ENCODE results near the gene CATSPERD. TPM values are rescaled to one million over a fixed set of nuclear protein-coding genes. Genes with fewer than 3 reads are reported as not detected.

Gene CATSPERD
- total and polyA plus RNA-seq, 9 of the 15 experiments (the other 6 are each of a cell fraction or from before 2014, with no cell fraction given) = not detected

DNA sequence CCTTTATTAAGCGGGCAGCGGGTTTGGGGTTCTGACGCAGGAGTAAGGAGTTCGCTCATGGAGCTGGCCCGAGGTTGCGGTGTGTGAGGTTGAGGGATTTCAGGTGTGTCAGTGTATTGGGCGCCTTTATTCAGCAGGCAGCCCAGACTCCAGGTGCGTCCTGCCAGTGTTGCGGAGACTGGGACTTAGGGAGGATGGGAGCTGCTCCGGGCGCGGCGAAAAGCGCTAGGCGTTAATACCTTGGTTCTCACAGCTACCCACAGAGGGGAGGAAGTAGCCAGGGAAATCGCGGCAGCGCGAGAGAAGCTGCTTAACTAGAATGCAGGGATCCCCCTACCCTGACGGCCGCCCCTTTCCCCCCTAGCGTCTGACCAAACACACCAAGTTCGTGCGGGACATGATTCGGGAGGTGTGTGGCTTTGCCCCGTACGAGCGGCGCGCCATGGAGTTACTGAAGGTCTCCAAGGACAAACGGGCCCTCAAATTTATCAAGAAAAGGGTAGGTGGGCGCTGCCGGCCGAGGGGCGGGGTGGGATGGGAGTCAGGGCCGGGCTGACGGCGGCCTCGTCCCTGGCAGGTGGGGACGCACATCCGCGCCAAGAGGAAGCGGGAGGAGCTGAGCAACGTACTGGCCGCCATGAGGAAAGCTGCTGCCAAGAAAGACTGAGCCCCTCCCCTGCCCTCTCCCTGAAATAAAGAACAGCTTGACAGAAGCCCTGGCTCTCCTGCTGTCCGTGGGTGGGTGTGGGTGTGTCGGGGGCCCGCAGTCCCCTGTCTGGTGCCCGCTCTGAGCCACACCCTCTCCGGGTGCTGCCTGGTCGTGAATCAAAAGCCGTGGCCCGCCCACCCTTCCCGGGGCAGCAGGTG lies 29.2 kb upstream of the CATSPERD start:
- Histone ChIP-seq H3K36me3 (ENCODE audit: control insufficient read depth, insufficient read depth, low read length) (peaks cover 59% of the 10 kb centered on the region), H3K4me1 (replicated peaks in 1 of 2; ENCODE audit: control insufficient read depth in 2 of 2, insufficient read depth in 2 of 2, low read length in 2 of 2) (peaks cover 17 to 75% of the 10 kb centered on the region in 2 experiments), H3K4me3 (peak overlapping the region; percentile 100), H4K20me1 (replicated peaks; ENCODE audit: control insufficient read depth, insufficient read depth, low read length) (peaks cover 48% of the 10 kb centered on the region), H2AFZ (ENCODE audit: low read depth, low read length) (no peak overlapping the region), H3K79me2 (ENCODE audit: control insufficient read depth, insufficient read depth, low read length) (peaks cover 60% of the 10 kb centered on the region), H3K27me3 (ENCODE audit: control insufficient read depth in 2 of 2, insufficient read depth in 2 of 2, low read length in 2 of 2) (no peaks in the 10 kb centered on the region), H3K9me1 (ENCODE audit: control insufficient read depth, insufficient read depth, low read length) (peaks cover 17% of the 10 kb centered on the region), H3K9me3 (replicated peaks; ENCODE audit: control insufficient read depth, insufficient read depth, low read depth, low read length) (no peaks in the 10 kb centered on the region), H3K9ac (ENCODE audit: insufficient read depth in 1 of 2, low read depth in 2 of 2, low read length in 2 of 2) (peak overlapping the region; percentile 94 to 98), H3K4me2 (ENCODE audit: insufficient read depth, low read length) (peak overlapping the region; percentile 93), H3K27ac (ENCODE audit: extremely low read depth, low read depth, low read length) (peak overlapping the region; percentile 96)
- ATAC-seq (peak; percentile 8), DNase-seq (ENCODE audit: extremely low read depth in 1 of 4, low spot score in 3 of 4) (peak; percentile 62 to 68 (median 64)), FAIRE-seq (peak; percentile 11)
- WGBS (ENCODE audit: insufficient coverage, low coverage, missing lambda C conversion rate) = under 1% methylated on average over 51 of the region's 54 CpGs
- ChIA-PET POLR2A (interaction anchor here (0.5 to 3.0 kb wide), 18 partner anchors 9 to 900 kb away, joined by 3 to 31 read pairs (median 6); partner anchors contain the start of genes CATSPERD, DUS3L, LONP1 and MICOS13), CTCF (ENCODE audit: low intra/inter-chr PET ratio) (interaction anchor here (0.6 to 0.9 kb wide), 2 partner anchors 29 to 76 kb away, joined by 3 to 4 read pairs; partner anchors contain the start of genes CATSPERD and LONP1)
- intact Hi-C loops (cut with micrococcal nuclease) (loop anchor here (2.0 kb wide), 1 partner anchor 100 kb away; the partner anchor contains the start of gene DUS3L), in situ Hi-C loops (cut with MboI) (no loop called here)
- BruUV-seq (replicated peaks) = TSS peak; percentile 87
- TF ChIP-seq HNRNPK (IDR thresholded peaks at IDR 0.05; ENCODE audit: low read depth, low read length, poor library complexity, severe bottlenecking) (no peak), SUPT5H (IDR thresholded peaks at IDR 0.05) (peak; percentile 42), CTCFL (IDR thresholded peaks at IDR 0.05; ENCODE audit: borderline replicate concordance, insufficient read depth, low read depth, low read length, poor library complexity, severe bottlenecking) (no peak), ZNF354B (CRISPR knock-in tag; IDR thresholded peaks at IDR 0.05) (no peak), NONO (IDR thresholded peaks at IDR 0.05; ENCODE audit: low read depth in 2 of 2, low read length in 1 of 2) (0 out of 4 replicates have a peak, but pooled peaks of 1 of the 2 experiments have one; percentile 32), MAFF (IDR thresholded peaks at IDR 0.05; ENCODE audit: low read length) (no peak), CBFA2T3 (IDR thresholded peaks at IDR 0.05) (no peak), TCFL5 (CRISPR knock-in tag; conservative IDR thresholded peaks at IDR 0.05) (no peak), WHSC1 (IDR thresholded peaks at IDR 0.05; ENCODE audit: low read length) (no peak), HDGF (IDR thresholded peaks at IDR 0.05) (no peak), MXI1 (IDR thresholded peaks at IDR 0.05; ENCODE audit: low read depth, low read length) (0 out of 2 replicates have a peak, but pooled peaks have one; percentile 36), ZNF639 (CRISPR knock-in tag; conservative IDR thresholded peaks at IDR 0.05 in 1 of 2, IDR thresholded peaks at IDR 0.05 in 1 of 2) (no peak), ZNF589 (CRISPR knock-in tag; IDR thresholded peaks at IDR 0.05; ENCODE audit: low read depth) (0 out of 2 replicates have a peak, but pooled peaks have one; percentile 67), NR1H2 (CRISPR knock-in tag; IDR thresholded peaks at IDR 0.05) (no peak), HLTF (IDR thresholded peaks at IDR 0.05) (no peak)
- TF ChIP-seq, protein P1, sequence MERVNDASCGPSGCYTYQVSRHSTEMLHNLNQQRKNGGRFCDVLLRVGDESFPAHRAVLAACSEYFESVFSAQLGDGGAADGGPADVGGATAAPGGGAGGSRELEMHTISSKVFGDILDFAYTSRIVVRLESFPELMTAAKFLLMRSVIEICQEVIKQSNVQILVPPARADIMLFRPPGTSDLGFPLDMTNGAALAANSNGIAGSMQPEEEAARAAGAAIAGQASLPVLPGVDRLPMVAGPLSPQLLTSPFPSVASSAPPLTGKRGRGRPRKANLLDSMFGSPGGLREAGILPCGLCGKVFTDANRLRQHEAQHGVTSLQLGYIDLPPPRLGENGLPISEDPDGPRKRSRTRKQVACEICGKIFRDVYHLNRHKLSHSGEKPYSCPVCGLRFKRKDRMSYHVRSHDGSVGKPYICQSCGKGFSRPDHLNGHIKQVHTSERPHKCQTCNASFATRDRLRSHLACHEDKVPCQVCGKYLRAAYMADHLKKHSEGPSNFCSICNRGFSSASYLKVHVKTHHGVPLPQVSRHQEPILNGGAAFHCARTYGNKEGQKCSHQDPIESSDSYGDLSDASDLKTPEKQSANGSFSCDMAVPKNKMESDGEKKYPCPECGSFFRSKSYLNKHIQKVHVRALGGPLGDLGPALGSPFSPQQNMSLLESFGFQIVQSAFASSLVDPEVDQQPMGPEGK (CRISPR knock-in tag; IDR thresholded peaks at IDR 0.05; ENCODE audit: borderline replicate concordance) = peak; percentile 71; the same call in 1 of the 2 replicates

All from K562 (cell line).